Activated CD8-positive, alpha-beta T cell treated with anti-CD3 and anti-CD28 coated beads for 36 hours (primary cell): ENCODE data around the gene ARL13B. TPM values are rescaled to one million over a fixed set of nuclear protein-coding genes. Genes with fewer than 3 reads are reported as not detected.

Experiments used
- ATAC-seq: fragments of 200-7000 bp; cut with Tn5 transposase; one replicate; pipeline ENCODE4 v1.10.0; 2021; ENCODE audit warnings: mild to moderate bottlenecking, moderate library complexity
- CTCF ChIA-PET: fragments of 350-600 bp; sonication (Branson Sonifier 250); formaldehyde crosslinking; loops from one replicate; lab custom pipeline; 2021; ENCODE audit warnings: antibody characterized with exemption; lab: Charles Lee
- POLR2A ChIA-PET: fragments of 350-600 bp; sonication (Branson Sonifier 250); formaldehyde crosslinking; loops from one replicate; lab custom pipeline; 2021; ENCODE audit warnings: antibody characterized with exemption; lab: Charles Lee
- DNase-seq: peaks from one replicate; pipeline ENCODE4 v3.0.0-alpha.2; 2020
- H3K27ac Mint-ChIP-seq: one replicate; pipeline ENCODE4 v1.8.0; 2021; ENCODE audit warnings: mild to moderate bottlenecking, mixed read lengths
- H3K27me3 Mint-ChIP-seq: one replicate; pipeline ENCODE4 v1.8.0; 2021; ENCODE audit warnings: mixed read lengths
- H3K36me3 Mint-ChIP-seq: one replicate; pipeline ENCODE4 v1.8.0; 2021; ENCODE audit warnings: low read depth, mixed read lengths
- H3K4me1 Mint-ChIP-seq: one replicate; pipeline ENCODE4 v1.8.0; 2021; ENCODE audit warnings: low read depth, mixed read lengths
- H3K4me3 Mint-ChIP-seq: one replicate; pipeline ENCODE4 v1.8.0; 2021; ENCODE audit warnings: mild to moderate bottlenecking, moderate library complexity, mixed read lengths
- H3K9me3 Mint-ChIP-seq: one replicate; pipeline ENCODE4 v1.8.0; 2021; ENCODE audit warnings: mixed read lengths
- CTCF ChIP-seq: fragments of 200-600 bp; IDR thresholded peaks from one replicate; pipeline ENCODE4 v1.8.0; 2022; ENCODE audit warnings: antibody characterized with exemption, mild to moderate bottlenecking
- intact Hi-C: fragments of 100-400 bp; cut with micrococcal nuclease; formaldehyde crosslinking; loops from one replicate; pipeline ENCODE4 v1.10.0; 2022
- total RNA-seq, 2 experiments: library from RNA; stranded (reverse); gene quantifications; one replicate each; pipeline ENCODE4 v1.2.3, GENCODE V29; 2021

The ARL13B gene
- total RNA-seq, 2 experiments from 2014 or later, result 8.0 to 10.0 TPM

- Mint-ChIP-seq H3K36me3 (peaks cover 7% of the 10 kb centered on the region), H3K27ac (no peak overlapping the region), H3K4me1 (peaks cover 5% of the 10 kb centered on the region), H3K27me3 (no peaks in the 10 kb centered on the region), H3K4me3 (no peak overlapping the region), H3K9me3 (no peaks in the 10 kb centered on the region)
- ChIA-PET POLR2A (no interaction called here), CTCF (interaction anchor here (0.6 kb wide), 1 partner anchor 29 kb away, joined by 4 read pairs; no protein-coding TSS in a partner anchor)
- TF ChIP-seq CTCF, result no peak
- DNase-seq, result no peak
- ATAC-seq, result no peak
- intact Hi-C loops, result no loop called here
Observed at GRCh38 chr3:94019659-94020058, 39.7 kb downstream of the ARL13B start.

GRCh38 chr3:94020293-94020692 is 40.3 kb downstream of the ARL13B start:
- CTCF ChIA-PET, result interaction anchor here (0.6 kb wide), 1 partner anchor 29 kb away, joined by 4 read pairs; no protein-coding TSS in a partner anchor
- no peak for ATAC-seq

GRCh38 chr3:94024385-94024784 is 44.4 kb downstream of the ARL13B start:
- Mint-ChIP-seq H3K4me1 (no peaks in the 10 kb centered on the region), H3K4me3 (no peak overlapping the region), H3K36me3 (peaks cover 5% of the 10 kb centered on the region), H3K27ac (no peak overlapping the region), H3K27me3 (no peaks in the 10 kb centered on the region), H3K9me3 (no peaks in the 10 kb centered on the region)
- DNase-seq (no peak), ATAC-seq (no peak)
- intact Hi-C loops, result no loop called here
- CTCF ChIA-PET, result interaction anchor here (1.4 to 1.9 kb wide), 2 partner anchors 19 to 46 kb away, joined by 3 to 4 read pairs; no protein-coding TSS in a partner anchor
- POLR2A ChIA-PET, result no interaction called here
- TF ChIP-seq CTCF, result no peak

More at GRCh38 chr3:94020293-94020692, 40.3 kb downstream of the ARL13B start:
- H3K9me3 Mint-ChIP-seq, result no peaks in the 10 kb centered on the region
- H3K36me3 Mint-ChIP-seq, result peaks cover 3% of the 10 kb centered on the region
- POLR2A ChIA-PET, result no interaction called here
- H3K27me3 Mint-ChIP-seq, result no peaks in the 10 kb centered on the region
- TF ChIP-seq CTCF, result no peak
- no peak for DNase-seq
- no peaks in the 10 kb centered on the region for H3K4me1 Mint-ChIP-seq
- intact Hi-C loops, result no loop called here
- H3K27ac Mint-ChIP-seq, result no peak overlapping the region
- H3K4me3 Mint-ChIP-seq, result no peak overlapping the region

GRCh38 chr3:94026623-94027022 is 46.7 kb downstream of the ARL13B start:
- Mint-ChIP-seq H3K9me3 (no peaks in the 10 kb centered on the region), H3K36me3 (peaks cover 3% of the 10 kb centered on the region), H3K4me3 (no peak overlapping the region), H3K27ac (no peak overlapping the region), H3K27me3 (no peaks in the 10 kb centered on the region), H3K4me1 (no peaks in the 10 kb centered on the region)
- CTCF ChIA-PET, result interaction anchor here (4.1 kb wide), 1 partner anchor 10 kb away, joined by 21 read pairs; no protein-coding TSS in a partner anchor
- ATAC-seq (no peak), DNase-seq (no peak)
- no peak for TF ChIP-seq CTCF
- intact Hi-C loops, result no loop called here
- POLR2A ChIA-PET, result no interaction called here

GRCh38 chr3:94028093-94028837 is 48.3 kb downstream of the ARL13B start, which contains the start of gene STX19:
STX19 (minus strand) TSS chr3:94028597; CDS start chr3:94015269, 13,328 bp downstream.
- H3K4me3 Mint-ChIP-seq, result no peak within 1 kb of the TSS
- no peak for ATAC-seq
- H3K27me3 Mint-ChIP-seq, result no peaks in the 10 kb centered on the region
- no peaks in the 10 kb centered on the region for H3K4me1 Mint-ChIP-seq
- ChIA-PET POLR2A (no interaction called here), CTCF (interaction anchor here (0.9 to 4.1 kb wide), 3 partner anchors 9 to 35 kb away, joined by 3 to 21 read pairs (median 3); partner anchors contain the start of gene NSUN3)
- no peaks in the 10 kb centered on the region for H3K9me3 Mint-ChIP-seq
- no peak within 1 kb of the TSS for H3K27ac Mint-ChIP-seq
- TF ChIP-seq CTCF, result no peak
- H3K36me3 Mint-ChIP-seq, result peaks cover 3% of the 10 kb centered on the region
- intact Hi-C loops, result no loop called here
- no peak for DNase-seq
